Measurements from ENCODE around the gene TMEM30A. TPM values are rescaled to one million over a fixed set of nuclear protein-coding genes. Genes with fewer than 3 reads are reported as not detected.

Gene TMEM30A
- polyA plus RNA-seq = 31.5 TPM

- Mint-ChIP-seq H3K4me1 (peaks cover 19 to 36% (median 24%) of the 10 kb centered on the region in 3 donors), H3K27ac (no peak within 1 kb of the TSS), H3K4me3 (no peak within 1 kb of the TSS), H3K9me3 (no peaks in the 10 kb centered on the region), H3K27me3 (no peaks in the 10 kb centered on the region), H3K36me3 (peaks cover 4% of the 10 kb centered on the region)
These were observed at the start of gene TMEM30A for GRCh38 chr6:75284632-75285282. Gene TMEM30A, minus strand, starts transcription at chr6:75284792. Its CDS starts 154 bp downstream, at chr6:75284638.

GRCh38 chr6:75333676-75334200, 49.1 kb upstream of the TMEM30A start:
- Mint-ChIP-seq H3K4me1 (no peaks in the 10 kb centered on the region), H3K27me3 (peaks cover 5% of the 10 kb centered on the region), H3K4me3 (no peak overlapping the region)

GRCh38 chr6:75331151-75331550, 46.6 kb upstream of the TMEM30A start:
- Mint-ChIP-seq H3K4me1 (no peaks in the 10 kb centered on the region), H3K36me3 (no peaks in the 10 kb centered on the region), H3K4me3 (no peak overlapping the region), H3K9me3 (peaks cover 0 to 2% (median 0%) of the 10 kb centered on the region in 3 donors), H3K27me3 (peaks cover 8% of the 10 kb centered on the region), H3K27ac (no peak overlapping the region)

More at GRCh38 chr6:75333676-75334200, 49.1 kb upstream of the TMEM30A start:
- peaks cover 0 to under 1% (median 0%) of the 10 kb centered on the region in 3 donors for H3K9me3 Mint-ChIP-seq
- H3K27ac Mint-ChIP-seq = no peak overlapping the region
- H3K36me3 Mint-ChIP-seq = no peaks in the 10 kb centered on the region

- H3K36me3 Mint-ChIP-seq = no peaks in the 10 kb centered on the region
- no peaks in the 10 kb centered on the region for H3K4me1 Mint-ChIP-seq
- H3K27me3 Mint-ChIP-seq = peaks cover 8% of the 10 kb centered on the region
- no peak overlapping the region for H3K27ac Mint-ChIP-seq
- H3K4me3 Mint-ChIP-seq = no peak overlapping the region
- H3K9me3 Mint-ChIP-seq = peaks cover 0 to 2% (median 0%) of the 10 kb centered on the region in 3 donors
These were observed 45.1 kb upstream of the TMEM30A start for GRCh38 chr6:75329703-75330102.

GRCh38 chr6:75327807-75328206, 43.2 kb upstream of the TMEM30A start:
- no peaks in the 10 kb centered on the region for H3K4me1 Mint-ChIP-seq
- H3K27ac Mint-ChIP-seq = no peak overlapping the region
- peaks cover 0 to 2% (median 0%) of the 10 kb centered on the region in 3 donors for H3K9me3 Mint-ChIP-seq
- no peak overlapping the region for H3K4me3 Mint-ChIP-seq
- H3K36me3 Mint-ChIP-seq = no peaks in the 10 kb centered on the region
- H3K27me3 Mint-ChIP-seq = peaks cover 8% of the 10 kb centered on the region

- peaks cover under 1% of the 10 kb centered on the region for H3K36me3 Mint-ChIP-seq
- no peak overlapping the region for H3K4me3 Mint-ChIP-seq
- H3K27me3 Mint-ChIP-seq = peaks cover 8% of the 10 kb centered on the region
- no peak overlapping the region for H3K27ac Mint-ChIP-seq
- no peaks in the 10 kb centered on the region for H3K4me1 Mint-ChIP-seq
- peaks cover 0 to 2% (median 0%) of the 10 kb centered on the region in 3 donors for H3K9me3 Mint-ChIP-seq
These were observed 42.1 kb upstream of the TMEM30A start for GRCh38 chr6:75326557-75327258.

GRCh38 chr6:75318900-75319299, 34.3 kb upstream of the TMEM30A start:
- no peak overlapping the region for H3K4me3 Mint-ChIP-seq
- H3K27me3 Mint-ChIP-seq = peaks cover 12% of the 10 kb centered on the region
- H3K4me1 Mint-ChIP-seq = no peaks in the 10 kb centered on the region
- H3K9me3 Mint-ChIP-seq = no peaks in the 10 kb centered on the region
- H3K36me3 Mint-ChIP-seq = peaks cover 1% of the 10 kb centered on the region
- H3K27ac Mint-ChIP-seq = no peak overlapping the region

- Mint-ChIP-seq H3K9me3 (no peaks in the 10 kb centered on the region), H3K4me1 (no peaks in the 10 kb centered on the region), H3K36me3 (peaks cover 1% of the 10 kb centered on the region), H3K4me3 (no peak overlapping the region), H3K27ac (no peak overlapping the region), H3K27me3 (peaks cover 18% of the 10 kb centered on the region)
These were observed 33.1 kb upstream of the TMEM30A start for GRCh38 chr6:75317503-75318206.

- H3K27ac Mint-ChIP-seq = no peak overlapping the region
- H3K4me3 Mint-ChIP-seq = no peak overlapping the region
- H3K4me1 Mint-ChIP-seq = no peaks in the 10 kb centered on the region
- no peaks in the 10 kb centered on the region for H3K9me3 Mint-ChIP-seq
- peaks cover 22% of the 10 kb centered on the region for H3K27me3 Mint-ChIP-seq
- H3K36me3 Mint-ChIP-seq = no peaks in the 10 kb centered on the region
These were observed 31.4 kb upstream of the TMEM30A start for GRCh38 chr6:75315978-75316377.

- Mint-ChIP-seq H3K4me1 (no peaks in the 10 kb centered on the region), H3K4me3 (no peak overlapping the region), H3K9me3 (no peaks in the 10 kb centered on the region), H3K27me3 (peaks cover 12% of the 10 kb centered on the region), H3K27ac (no peak overlapping the region), H3K36me3 (no peaks in the 10 kb centered on the region)
These were observed 23.8 kb upstream of the TMEM30A start for GRCh38 chr6:75308250-75308988.

GRCh38 chr6:75307364-75308004, 22.9 kb upstream of the TMEM30A start:
- Mint-ChIP-seq H3K27me3 (peaks cover 6% of the 10 kb centered on the region), H3K4me1 (no peaks in the 10 kb centered on the region), H3K27ac (no peak overlapping the region), H3K4me3 (no peak overlapping the region), H3K9me3 (no peaks in the 10 kb centered on the region), H3K36me3 (no peaks in the 10 kb centered on the region)

GRCh38 chr6:75306064-75306463, 21.5 kb upstream of the TMEM30A start:
- Mint-ChIP-seq H3K4me1 (no peaks in the 10 kb centered on the region), H3K4me3 (no peak overlapping the region), H3K9me3 (no peaks in the 10 kb centered on the region), H3K27me3 (peaks cover 2% of the 10 kb centered on the region), H3K36me3 (no peaks in the 10 kb centered on the region), H3K27ac (no peak overlapping the region)

- no peak overlapping the region for H3K27ac Mint-ChIP-seq
- H3K9me3 Mint-ChIP-seq = no peaks in the 10 kb centered on the region
- H3K4me3 Mint-ChIP-seq = no peak overlapping the region
These were observed 21.0 kb upstream of the TMEM30A start for GRCh38 chr6:75305573-75305972.

GRCh38 chr6:75302280-75302679, 17.7 kb upstream of the TMEM30A start:
- no peaks in the 10 kb centered on the region for H3K4me1 Mint-ChIP-seq
- H3K9me3 Mint-ChIP-seq = no peaks in the 10 kb centered on the region
- H3K27me3 Mint-ChIP-seq = peaks cover 2% of the 10 kb centered on the region
- H3K36me3 Mint-ChIP-seq = no peaks in the 10 kb centered on the region
- no peak overlapping the region for H3K4me3 Mint-ChIP-seq
- no peak overlapping the region for H3K27ac Mint-ChIP-seq

More at GRCh38 chr6:75305573-75305972, 21.0 kb upstream of the TMEM30A start:
- H3K4me1 Mint-ChIP-seq = no peaks in the 10 kb centered on the region
- H3K36me3 Mint-ChIP-seq = no peaks in the 10 kb centered on the region
- peaks cover 2% of the 10 kb centered on the region for H3K27me3 Mint-ChIP-seq

All from IgD-negative memory B cell (primary cell).